PFSK-1 (cell line): ENCODE results near the gene FOSB.

Experiments
- FOXP2 ChIP-seq: optimal IDR thresholded peaks from 2 replicates; pipeline ENCODE3; 2011; ENCODE audit warnings: borderline replicate concordance, control low read depth, inconsistent platforms; ENCODE audit not compliant: insufficient read depth; ENCODE audit errors: extremely low read length, extremely low read depth
- POLR2AphosphoS5 ChIP-seq: IDR thresholded peaks from 2 replicates; pipeline ENCODE4 v1.6.1; 2012; ENCODE audit warnings: low read depth, mild to moderate bottlenecking, control low read depth, low read length, moderate library complexity
- TAF1 ChIP-seq: IDR thresholded peaks from 2 replicates; pipeline ENCODE4 v1.6.1; 2012; ENCODE audit warnings: low read length, control low read depth, borderline replicate concordance; ENCODE audit not compliant: insufficient read depth

DNA sequence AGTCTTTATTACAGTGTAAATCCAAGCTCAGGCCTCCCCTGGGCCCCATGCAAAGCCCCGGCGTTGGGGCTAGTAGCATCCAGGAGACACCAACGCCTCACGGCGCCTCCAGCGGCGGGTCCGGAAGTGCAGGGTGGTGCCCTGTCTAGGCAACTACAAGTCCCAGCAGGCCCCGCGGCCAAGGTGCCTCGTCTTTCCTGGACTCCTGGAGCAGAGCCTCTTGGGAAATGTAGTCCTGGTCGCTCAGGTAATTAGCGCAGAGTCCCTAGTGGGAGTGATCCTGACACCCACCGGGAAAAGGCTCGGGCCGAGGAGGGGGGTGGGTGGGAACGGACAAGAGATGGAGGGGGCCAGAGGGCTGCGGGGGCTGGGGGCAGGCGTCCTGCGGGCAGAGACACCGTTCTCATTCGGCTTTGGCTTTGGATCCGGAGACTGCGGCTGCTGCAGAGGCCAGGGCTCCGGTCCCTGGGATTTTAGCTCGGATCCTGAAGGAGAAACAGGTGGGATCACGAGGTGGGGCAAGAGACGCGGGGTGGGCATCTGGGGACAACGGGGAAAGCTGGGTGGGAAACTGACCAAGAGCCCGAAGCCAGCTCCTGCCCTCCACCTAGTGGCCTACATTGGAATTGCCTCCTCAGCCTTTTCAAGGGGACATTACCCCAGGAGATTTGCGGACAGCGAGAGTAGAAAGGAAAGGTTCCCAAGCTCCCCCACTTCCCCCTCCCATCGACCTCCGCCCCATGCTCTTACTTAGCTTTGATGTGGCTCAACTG is 17.7 kb downstream of the FOSB start:
- TF ChIP-seq POLR2AphosphoS5 (no peak), FOXP2 (peak; percentile 50), TAF1 (no peak)
